HFF-Myc (cell line): ENCODE results near the gene KLHL29.

Experiments
- DNase-seq: peaks from one replicate; pipeline ENCODE4 v3.0.0-alpha.2; 2011; ENCODE audit warnings: low read depth; ENCODE audit errors: extremely low read depth
- H3K4me3 ChIP-seq: replicated peaks from 2 replicates; pipeline ENCODE4 v1.5.1; 2011; ENCODE audit warnings: low read depth, mild to moderate bottlenecking, control low read depth, low read length
- CTCF ChIP-seq: IDR thresholded peaks from 2 replicates; pipeline ENCODE4 v1.5.1; 2012; ENCODE audit warnings: mild to moderate bottlenecking, low read depth, low read length, control low read depth; ENCODE audit errors: missing control alignments

Gene KLHL29

GRCh38 chr2:23532391-23533337 lies 147.7 kb downstream of the KLHL29 start:
- TF ChIP-seq CTCF = no peak
- no peak overlapping the region for H3K4me3 ChIP-seq
- no peak for DNase-seq

GRCh38 chr2:23533338-23533695 lies 148.3 kb downstream of the KLHL29 start:
- no peak overlapping the region for H3K4me3 ChIP-seq
- no peak for TF ChIP-seq CTCF
- no peak for DNase-seq

GRCh38 chr2:23534771-23535170 lies 149.8 kb downstream of the KLHL29 start:
- H3K4me3 ChIP-seq = no peak overlapping the region
- TF ChIP-seq CTCF = no peak
- no peak for DNase-seq

- H3K4me3 ChIP-seq = no peak overlapping the region
- no peak for DNase-seq
- TF ChIP-seq CTCF = no peak
Observed at GRCh38 chr2:23536326-23536725, 151.3 kb downstream of the KLHL29 start.

- no peak for TF ChIP-seq CTCF
- no peak overlapping the region for H3K4me3 ChIP-seq
- no peak for DNase-seq
Observed at GRCh38 chr2:23537991-23538390, 153.0 kb downstream of the KLHL29 start.

GRCh38 chr2:23538566-23538965 lies 153.6 kb downstream of the KLHL29 start:
- no peak overlapping the region for H3K4me3 ChIP-seq
- DNase-seq = no peak
- TF ChIP-seq CTCF = no peak
